ACC112 (cell line): ENCODE data around the gene PDE4C.

Source experiments
- H2AFZ ChIP-seq: fragments of 200-600 bp; sonication (generic); one replicate; pipeline ENCODE4 v1.6.0; 2017; ENCODE audit warnings: antibody characterized with exemption, low read length; ENCODE audit not compliant: unreplicated experiment
- H3K27ac ChIP-seq: fragments of 200-600 bp; sonication (generic); 2 replicates; pipeline ENCODE4 v1.5.1; 2014; ENCODE audit warnings: low read depth, mild to moderate bottlenecking, antibody characterized with exemption, low read length, moderate library complexity
- H3K27me3 ChIP-seq: fragments of 200-600 bp; sonication (generic); 2 replicates; pipeline ENCODE4 v1.6.1; 2014; ENCODE audit warnings: mild to moderate bottlenecking, antibody characterized with exemption, low read length, moderate library complexity, mixed read lengths; ENCODE audit not compliant: insufficient read depth
- H3K36me3 ChIP-seq: fragments of 200-600 bp; sonication (generic); 2 replicates; pipeline ENCODE4 v1.6.1; 2016; ENCODE audit warnings: mild to moderate bottlenecking, antibody characterized with exemption, low read length, moderate library complexity, mixed read lengths; ENCODE audit not compliant: insufficient read depth
- H3K4me1 ChIP-seq: fragments of 200-600 bp; sonication (generic); one replicate; pipeline ENCODE4 v1.6.1; 2016; ENCODE audit warnings: low read length, mixed read lengths; ENCODE audit not compliant: insufficient read depth, unreplicated experiment, control insufficient read depth
- H3K4me3 ChIP-seq: fragments of 200-600 bp; sonication (generic); 2 replicates; pipeline ENCODE4 v1.5.1; 2014; ENCODE audit warnings: mild to moderate bottlenecking, low read depth, low read length
- H3K79me2 ChIP-seq: fragments of 200-600 bp; sonication (generic); one replicate; pipeline ENCODE4 v1.6.0; 2016; ENCODE audit warnings: low read length; ENCODE audit not compliant: control insufficient read depth, unreplicated experiment, insufficient read depth

Gene PDE4C

GRCh38 chr19:18231775-18232174, 5.5 kb upstream of the PDE4C start:
- H3K4me3 ChIP-seq, result no peak overlapping the region
- H2AFZ ChIP-seq, result no peak overlapping the region
- H3K79me2 ChIP-seq, result no peaks in the 10 kb centered on the region
- H3K36me3 ChIP-seq, result no peaks in the 10 kb centered on the region
- H3K27me3 ChIP-seq, result peaks cover 12% of the 10 kb centered on the region; the same call in 1 of the 2 replicates
- peaks cover 6% of the 10 kb centered on the region for H3K4me1 ChIP-seq
- H3K27ac ChIP-seq, result peak overlapping the region; percentile 48; the same call in 1 of the 2 replicates

- Histone ChIP-seq H3K27ac (peak overlapping the region; percentile 48; the same call in 1 of the 2 replicates), H3K79me2 (no peaks in the 10 kb centered on the region), H3K4me3 (no peak overlapping the region)
These were observed 4.9 kb upstream of the PDE4C start for GRCh38 chr19:18230941-18231734.

GRCh38 chr19:18229915-18230314, 3.7 kb upstream of the PDE4C start:
- H3K36me3 ChIP-seq, result no peaks in the 10 kb centered on the region
- H3K79me2 ChIP-seq, result no peaks in the 10 kb centered on the region
- no peak overlapping the region for H3K27ac ChIP-seq
- no peak overlapping the region for H2AFZ ChIP-seq
- no peak overlapping the region for H3K4me3 ChIP-seq
- H3K4me1 ChIP-seq, result peaks cover 6% of the 10 kb centered on the region
- peaks cover 17% of the 10 kb centered on the region; the same call in 1 of the 2 replicates for H3K27me3 ChIP-seq

More at GRCh38 chr19:18230941-18231734, 4.9 kb upstream of the PDE4C start:
- no peaks in the 10 kb centered on the region for H3K36me3 ChIP-seq
- H2AFZ ChIP-seq, result no peak overlapping the region
- peaks cover 6% of the 10 kb centered on the region for H3K4me1 ChIP-seq
- peaks cover 12% of the 10 kb centered on the region; the same call in 1 of the 2 replicates for H3K27me3 ChIP-seq

GRCh38 chr19:18229474-18229873, 3.2 kb upstream of the PDE4C start:
- Histone ChIP-seq H3K36me3 (no peaks in the 10 kb centered on the region), H3K4me3 (no peak overlapping the region), H3K27ac (no peak overlapping the region), H3K27me3 (peaks cover 17% of the 10 kb centered on the region; the same call in 1 of the 2 replicates), H3K4me1 (peaks cover 6% of the 10 kb centered on the region), H3K79me2 (no peaks in the 10 kb centered on the region), H2AFZ (no peak overlapping the region)

- Histone ChIP-seq H3K4me1 (peaks cover 6% of the 10 kb centered on the region), H3K27me3 (peaks cover 9% of the 10 kb centered on the region; the same call in 1 of the 2 replicates), H3K4me3 (no peak overlapping the region), H3K27ac (no peak overlapping the region), H3K36me3 (no peaks in the 10 kb centered on the region), H3K79me2 (no peaks in the 10 kb centered on the region), H2AFZ (no peak overlapping the region)
These were observed 1.6 kb upstream of the PDE4C start for GRCh38 chr19:18227781-18228271.

- H3K36me3 ChIP-seq, result no peaks in the 10 kb centered on the region
- H3K4me1 ChIP-seq, result peaks cover 6% of the 10 kb centered on the region
- H3K4me3 ChIP-seq, result no peak overlapping the region
- H2AFZ ChIP-seq, result no peak overlapping the region
- H3K27me3 ChIP-seq, result peaks cover 9% of the 10 kb centered on the region; the same call in 1 of the 2 replicates
- H3K27ac ChIP-seq, result no peak overlapping the region
- H3K79me2 ChIP-seq, result no peaks in the 10 kb centered on the region
These were observed 930 bp upstream of the PDE4C start for GRCh38 chr19:18226956-18227780.

GRCh38 chr19:18225355-18225701, 910 bp downstream of the PDE4C start:
- Histone ChIP-seq H3K27me3 (peaks cover 5% of the 10 kb centered on the region; the same call in 1 of the 2 replicates), H3K27ac (no peak overlapping the region), H3K36me3 (no peaks in the 10 kb centered on the region), H3K79me2 (no peaks in the 10 kb centered on the region), H3K4me1 (no peaks in the 10 kb centered on the region), H3K4me3 (peak overlapping the region; percentile 61), H2AFZ (no peak overlapping the region)

- Histone ChIP-seq H3K79me2 (no peaks in the 10 kb centered on the region), H3K27me3 (peaks cover 5% of the 10 kb centered on the region; the same call in 1 of the 2 replicates), H3K36me3 (no peaks in the 10 kb centered on the region), H2AFZ (peak overlapping the region; percentile 82), H3K4me3 (peak overlapping the region; percentile 71), H3K27ac (no peak overlapping the region), H3K4me1 (no peaks in the 10 kb centered on the region)
These were observed 1.5 kb downstream of the PDE4C start for GRCh38 chr19:18224525-18225354.

GRCh38 chr19:18223860-18224524, 2.2 kb downstream of the PDE4C start:
- peak overlapping the region; percentile 82 for H2AFZ ChIP-seq
- H3K36me3 ChIP-seq, result no peaks in the 10 kb centered on the region
- H3K27ac ChIP-seq, result no peak overlapping the region
- peaks cover 5% of the 10 kb centered on the region; the same call in 1 of the 2 replicates for H3K27me3 ChIP-seq
- H3K4me3 ChIP-seq, result peak overlapping the region; percentile 71
- no peaks in the 10 kb centered on the region for H3K4me1 ChIP-seq
- no peaks in the 10 kb centered on the region for H3K79me2 ChIP-seq
